ENCODE measurements around the gene L1CAM.

The L1CAM gene

DNA sequence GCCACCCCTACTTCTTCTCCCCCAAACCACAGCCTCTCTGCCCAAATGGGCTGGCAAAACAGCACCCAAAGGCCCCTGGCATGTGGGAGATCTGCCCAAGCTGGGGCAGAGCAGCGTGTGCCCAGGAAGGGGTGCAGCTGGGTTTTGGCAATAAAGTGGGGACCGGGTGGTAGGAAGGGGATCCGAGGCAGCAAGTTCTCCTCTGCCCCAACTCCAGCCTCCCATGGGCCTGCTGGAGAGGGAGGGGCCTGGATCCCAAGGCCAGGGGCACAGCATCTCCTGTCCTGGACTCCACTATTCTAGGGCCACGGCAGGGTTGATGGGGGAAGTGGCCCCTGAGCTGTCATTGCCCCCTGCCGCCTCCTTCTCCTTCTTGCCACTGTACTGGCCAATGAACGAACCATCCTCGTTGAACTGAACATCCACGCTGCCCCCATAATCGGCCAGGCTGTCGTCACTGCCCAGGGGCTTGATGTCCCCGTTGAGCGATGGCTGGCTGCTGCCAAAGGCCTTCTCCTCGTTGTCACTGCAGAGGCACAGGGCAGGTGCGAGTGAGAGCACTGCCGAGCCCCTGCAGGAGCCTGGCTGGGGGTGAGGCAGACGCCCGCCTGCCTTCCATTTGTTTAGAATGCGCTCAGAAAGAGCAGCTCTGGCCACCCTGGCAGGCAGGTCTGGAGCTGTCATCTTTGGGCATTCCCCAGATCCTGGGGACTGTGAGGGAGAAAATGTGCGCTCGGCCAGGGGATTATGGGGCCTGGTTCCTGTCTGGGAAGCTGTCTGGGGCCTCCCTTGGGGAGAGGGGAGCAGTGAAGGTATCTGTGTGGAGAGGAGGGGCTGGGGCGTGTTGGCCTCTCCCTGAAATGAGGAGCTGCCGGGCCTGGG, 23.4 kb downstream of the L1CAM start:
- no peak for DNase-seq

DNA sequence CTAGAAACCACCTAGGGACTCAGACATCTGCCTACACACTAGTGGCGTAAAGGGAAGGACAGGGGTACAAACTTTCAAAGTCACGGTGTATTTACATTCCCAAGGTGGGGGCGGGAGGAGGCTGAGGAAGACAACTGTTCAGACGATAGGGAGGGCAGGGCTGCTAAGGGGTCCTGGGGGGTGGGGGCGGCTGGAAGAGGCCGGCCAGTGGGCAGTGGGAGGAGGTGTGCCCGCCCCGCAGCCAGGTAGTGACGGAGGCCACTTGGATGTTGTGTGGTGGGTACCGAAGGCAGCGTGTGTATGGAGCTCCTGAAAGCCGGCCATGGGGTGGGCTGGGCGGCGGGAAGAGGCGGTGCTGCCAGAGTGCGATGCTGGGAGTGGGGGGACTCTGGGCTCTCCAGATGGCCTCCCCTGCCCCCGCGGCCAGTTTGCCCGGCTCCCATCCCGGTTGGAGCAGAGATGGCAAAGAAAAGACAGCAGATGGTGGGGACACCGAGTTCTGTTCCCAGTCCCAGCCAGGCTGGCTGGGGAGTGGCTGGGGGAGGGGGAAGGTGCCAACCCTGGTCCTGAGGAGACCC, 24.2 kb downstream of the L1CAM start:
- DNase-seq, result no peak

DNA sequence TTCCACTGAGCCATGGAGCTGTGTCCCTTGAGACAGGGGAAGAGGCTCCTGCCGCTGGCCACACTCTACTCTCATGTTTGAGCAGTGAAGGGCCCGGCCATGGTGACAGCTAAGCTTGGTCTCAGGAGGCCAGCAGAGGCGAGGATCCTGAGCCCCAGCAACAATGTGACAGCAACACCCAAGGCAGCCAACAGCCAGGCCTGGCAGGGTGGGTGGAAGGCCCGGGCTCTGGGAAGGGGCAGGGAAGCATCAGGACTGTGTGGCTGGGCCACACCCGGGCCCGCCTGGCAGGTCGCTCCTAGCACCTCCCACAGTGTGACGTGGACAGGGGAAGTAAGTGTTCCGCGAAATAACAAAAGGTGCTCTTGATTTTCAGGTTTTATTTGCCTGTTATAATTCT, 24.8 kb downstream of the L1CAM start:
- DNase-seq, result no peak

DNA sequence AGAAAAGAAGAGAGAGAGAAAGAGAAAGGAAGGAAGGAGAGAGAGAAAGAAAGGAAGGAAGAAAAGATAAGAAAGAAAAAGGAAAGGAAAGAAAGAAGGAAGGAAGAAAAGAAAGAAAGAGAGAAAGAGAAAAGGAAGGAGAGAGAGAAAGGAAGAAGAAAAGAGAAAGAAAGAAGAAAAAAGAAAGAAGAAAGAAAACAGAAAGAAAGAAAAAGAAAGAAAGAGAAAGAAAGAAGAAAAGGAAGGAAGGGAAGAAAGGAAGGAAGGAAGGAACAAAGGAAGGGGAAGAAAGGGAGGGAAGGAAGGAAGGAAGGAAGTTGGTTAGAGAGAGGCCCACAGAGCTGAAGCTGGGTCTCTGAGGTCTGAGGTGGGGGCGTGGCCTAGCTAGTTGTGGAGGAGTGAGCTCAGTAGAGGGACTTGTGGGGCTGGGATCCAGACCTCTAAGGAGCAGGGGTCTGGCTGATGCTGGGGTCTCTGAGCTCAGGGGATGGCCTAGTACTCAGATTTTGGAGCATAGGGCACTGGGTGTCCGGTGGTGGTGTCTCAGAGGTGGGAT, 28.5 kb downstream of the L1CAM start:
- no peak for DNase-seq

DNA sequence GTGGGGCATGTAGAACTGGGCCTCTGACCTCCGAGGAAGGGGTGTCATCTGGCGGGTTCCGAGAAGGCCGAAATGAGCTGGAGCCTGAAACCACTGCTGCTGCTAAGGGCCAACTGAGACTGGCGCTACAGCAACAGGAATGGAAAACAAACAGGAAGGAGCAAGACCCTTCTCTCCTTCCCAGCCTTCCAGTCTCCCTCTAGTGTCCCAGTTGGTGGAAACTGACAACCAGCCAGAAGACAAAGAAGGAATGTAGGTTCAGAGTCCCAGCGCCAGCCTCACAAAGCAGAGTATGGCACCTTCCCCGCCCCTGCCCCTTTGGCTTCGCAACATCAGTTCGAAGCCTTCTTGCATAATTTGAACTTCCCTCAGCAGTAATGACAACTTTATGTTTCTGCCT, 31.3 kb downstream of the L1CAM start:
- no peak for DNase-seq

DNA sequence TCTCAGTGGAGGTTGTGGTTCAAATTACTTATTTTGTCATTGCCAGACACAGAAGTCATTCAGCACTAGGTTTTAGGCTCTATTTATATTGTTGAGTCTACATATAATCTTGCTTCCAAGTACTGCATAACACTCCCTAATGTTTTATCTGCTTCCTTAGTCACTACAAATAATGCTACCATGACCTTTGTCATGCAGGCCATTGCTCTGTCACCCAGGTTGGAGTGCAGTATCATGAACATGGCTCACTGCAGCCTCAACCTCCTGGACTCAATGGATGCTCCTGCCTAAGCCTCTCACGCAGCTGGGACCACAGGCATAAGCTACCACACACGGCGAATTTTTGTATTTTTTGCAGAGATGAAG, 32.1 kb downstream of the L1CAM start:
- no peak for DNase-seq

DNA sequence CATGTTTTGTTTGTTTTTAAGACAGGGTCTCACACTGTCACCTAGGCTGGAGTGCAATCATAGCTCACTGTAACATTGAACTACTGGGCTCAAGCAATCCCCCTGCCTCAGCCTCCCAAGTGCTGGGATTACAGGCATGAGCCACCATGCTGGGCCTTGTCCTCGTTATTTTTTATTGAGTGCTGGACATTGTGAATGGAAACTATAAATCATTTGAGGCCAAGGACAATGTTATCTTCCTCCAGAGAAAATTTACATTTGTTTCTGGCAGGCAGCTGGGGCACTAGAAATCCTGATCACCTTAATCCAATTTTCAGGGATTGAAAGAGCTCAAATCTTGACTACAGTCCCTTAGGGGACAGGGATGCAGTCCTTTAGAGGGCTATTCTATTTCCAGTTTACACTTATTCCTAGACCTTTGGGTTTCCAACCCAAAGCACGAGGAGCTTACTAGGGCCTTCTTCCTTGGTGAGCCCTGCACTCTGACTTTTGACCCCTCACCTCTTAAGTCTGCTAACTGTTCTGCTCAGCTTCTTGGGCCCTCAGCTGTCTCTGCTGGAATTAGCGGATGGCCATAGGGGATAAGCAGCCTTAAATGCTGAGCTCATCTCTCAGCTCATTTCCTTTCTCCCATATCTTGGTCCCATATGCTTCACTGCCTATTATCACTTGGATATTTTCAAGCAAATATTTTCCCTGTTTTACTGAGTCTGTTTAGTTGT, 32.6 kb downstream of the L1CAM start:
- DNase-seq, result no peak

DNA sequence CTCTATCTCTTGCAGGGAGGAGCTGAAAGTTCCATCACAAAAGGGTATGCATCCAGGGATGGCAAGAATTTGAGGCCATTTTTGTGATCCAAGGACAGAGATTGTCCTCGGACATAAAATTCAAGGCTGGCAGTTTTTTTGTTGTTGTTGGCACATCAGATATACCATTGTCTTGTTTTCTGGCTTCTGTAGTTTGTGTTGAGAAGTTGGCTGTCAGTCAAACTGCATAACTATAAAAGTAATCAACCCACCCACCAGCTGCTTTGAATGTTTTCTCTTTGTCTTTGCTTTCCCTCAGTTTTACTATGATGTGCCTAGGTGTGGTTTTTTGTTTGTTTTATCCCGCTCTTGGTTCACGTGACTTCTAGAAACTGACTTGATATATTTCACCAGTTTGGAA, 34.0 kb downstream of the L1CAM start:
- no peak for DNase-seq

DNA sequence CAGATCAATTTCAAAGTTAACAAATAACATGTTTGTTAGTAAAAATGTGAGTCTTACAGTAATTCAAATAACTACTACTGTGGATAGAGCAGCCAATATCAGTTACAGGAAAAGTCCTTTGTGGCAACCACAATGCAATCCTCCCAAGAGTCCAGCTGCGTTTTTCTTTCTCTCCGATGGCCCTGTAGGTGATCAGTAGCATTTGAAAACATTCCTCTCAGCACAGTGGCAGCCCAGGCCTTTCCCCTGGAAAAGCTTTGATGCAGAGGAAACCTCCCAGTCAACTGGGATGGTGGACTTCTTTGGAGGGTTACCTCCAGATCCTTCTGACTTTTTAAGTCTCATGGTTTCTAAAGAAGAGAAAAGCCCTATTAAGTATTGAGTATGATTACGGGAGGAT, 37.6 kb downstream of the L1CAM start:
- DNase-seq, result no peak

DNA sequence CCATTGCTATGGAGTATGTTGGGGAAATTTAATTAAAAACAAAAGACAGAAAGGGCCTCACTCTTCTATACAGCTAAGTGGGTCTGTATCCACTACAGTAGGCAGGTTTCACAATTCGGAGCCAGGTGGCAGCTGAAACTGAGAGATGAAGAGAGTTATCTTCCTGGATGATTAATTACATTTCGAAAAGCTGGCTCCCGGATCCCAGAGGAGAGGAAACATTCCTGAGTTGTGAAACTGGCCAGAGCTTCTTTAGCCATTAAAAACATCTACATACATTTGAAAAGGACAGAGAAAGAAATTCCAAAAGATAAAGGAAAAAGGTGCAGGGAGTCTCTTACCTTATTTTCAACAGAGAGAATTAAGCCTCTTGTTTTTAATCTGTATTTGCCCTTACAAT, 40.1 kb downstream of the L1CAM start:
- no peak for DNase-seq

DNA sequence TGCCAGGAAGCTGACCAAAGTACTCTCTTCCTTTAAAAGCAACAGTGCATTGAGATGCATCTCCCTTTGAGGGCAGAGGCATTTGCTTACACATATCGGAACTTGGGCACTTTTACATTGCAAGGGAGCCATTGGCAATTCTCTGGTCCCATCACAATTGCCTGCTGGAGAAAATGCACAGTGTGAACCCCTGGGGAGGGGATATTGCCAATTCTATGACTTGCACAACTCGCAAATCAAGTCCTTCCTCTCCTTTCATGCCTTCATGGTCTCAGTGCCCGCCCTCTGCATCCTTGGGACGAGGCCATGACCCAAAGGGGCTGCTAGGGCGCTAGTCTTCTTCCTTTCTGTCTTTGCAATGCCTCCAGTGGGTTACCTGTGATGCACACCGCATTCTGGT, 40.8 kb downstream of the L1CAM start:
- DNase-seq, result no peak

DNA sequence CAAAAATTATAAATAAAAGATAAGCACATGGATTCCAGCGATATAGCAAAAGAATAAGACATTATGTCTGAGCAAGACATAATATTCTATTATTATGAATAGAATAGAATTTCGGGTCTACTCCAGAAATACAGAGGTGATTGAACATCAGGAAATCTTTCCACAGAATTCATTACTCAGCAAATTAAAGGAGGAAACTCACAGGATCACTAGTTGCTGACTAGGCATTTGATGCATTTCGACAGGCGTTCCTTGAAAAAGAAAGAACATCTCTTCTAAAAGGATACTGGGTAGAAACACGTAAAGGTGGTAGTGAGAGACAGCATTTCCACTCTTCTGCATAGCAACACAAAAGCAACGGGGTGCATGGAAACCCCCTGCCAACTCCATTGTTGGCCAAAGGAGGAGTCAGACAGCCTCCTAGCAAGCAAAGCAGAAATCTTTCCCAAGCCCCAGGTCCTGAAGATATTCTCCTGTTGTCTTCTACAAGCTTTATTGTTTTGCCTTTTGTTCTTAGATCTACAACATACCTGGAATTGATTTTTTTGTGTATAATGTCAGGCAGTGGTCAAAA, 41.4 kb downstream of the L1CAM start:
- DNase-seq, result no peak

DNA sequence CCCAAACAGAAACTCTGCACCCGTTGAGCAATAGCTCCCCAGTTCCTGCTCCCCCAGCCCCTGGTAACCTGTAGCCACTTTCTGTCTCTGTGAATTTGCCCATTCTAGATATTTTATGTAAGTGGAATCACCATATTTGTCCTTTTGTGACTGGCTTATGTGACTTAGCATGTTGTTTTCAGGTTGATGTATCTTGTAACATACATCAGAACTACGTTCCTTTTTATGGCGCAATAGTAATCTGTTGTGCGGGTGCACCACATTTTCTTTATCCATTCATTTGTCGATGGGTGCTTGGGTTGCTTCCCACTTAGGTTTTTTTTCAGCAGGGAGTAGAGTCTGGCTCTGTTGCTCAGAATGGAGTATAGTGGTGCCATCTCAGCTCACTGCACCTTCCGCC, 49.1 kb downstream of the L1CAM start:
- DNase-seq, result no peak

DNA sequence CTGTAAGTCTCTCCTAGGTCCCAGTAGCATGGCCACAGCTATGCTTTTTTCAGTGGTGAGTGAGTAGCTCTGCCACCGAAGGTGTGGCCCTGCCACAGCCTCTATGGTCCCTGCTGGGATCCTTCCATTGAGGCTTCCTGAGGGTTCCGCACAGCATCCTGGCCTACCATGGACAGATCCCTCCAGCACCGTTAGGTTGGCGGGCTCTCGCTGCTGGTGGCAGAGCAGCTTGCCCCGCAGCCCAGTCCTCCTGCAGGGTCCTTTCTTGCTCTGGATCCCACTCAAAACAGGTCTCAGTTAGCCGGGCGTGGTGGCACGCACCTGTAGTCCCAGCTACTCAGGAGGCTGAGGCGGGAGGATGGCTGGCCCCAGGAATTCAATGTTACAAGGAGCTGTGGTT, 53.2 kb downstream of the L1CAM start:
- DNase-seq, result no peak

DNA sequence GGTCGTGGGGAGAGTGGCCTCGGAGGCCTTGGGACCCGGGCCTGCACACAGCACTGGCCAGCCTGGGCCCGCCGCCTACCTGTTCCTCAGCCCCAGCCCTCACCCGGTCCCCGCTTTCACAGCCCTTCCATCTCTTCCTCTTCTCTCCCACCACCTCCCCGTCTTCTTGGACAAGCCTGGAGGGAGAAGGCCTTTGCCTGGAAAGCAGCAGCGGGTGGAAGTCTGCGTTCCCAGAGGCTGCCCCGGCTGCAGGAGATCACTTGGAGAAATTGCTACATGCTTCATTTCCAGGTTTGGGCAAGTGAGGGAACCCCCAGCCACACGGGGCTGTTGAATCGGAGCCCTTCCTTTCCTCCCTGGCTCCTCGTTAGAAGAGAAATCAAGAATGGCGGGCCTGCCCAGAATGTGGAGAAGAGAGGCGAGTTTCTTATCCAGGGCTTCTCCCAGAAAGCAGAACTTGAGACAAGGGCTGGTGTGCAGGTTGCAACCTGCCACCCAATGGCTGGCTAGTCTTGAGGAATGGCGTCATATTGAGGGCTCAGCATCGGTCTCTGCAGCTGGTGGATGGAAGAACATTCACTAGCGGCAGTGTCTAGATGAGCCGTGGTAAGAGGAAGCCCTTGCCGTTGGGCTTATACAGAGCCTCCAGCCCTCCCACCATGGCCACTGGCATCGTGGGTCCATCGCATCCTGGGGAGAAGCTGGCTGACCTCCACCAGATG, 54.4 kb downstream of the L1CAM start:
- no peak for DNase-seq

DNA sequence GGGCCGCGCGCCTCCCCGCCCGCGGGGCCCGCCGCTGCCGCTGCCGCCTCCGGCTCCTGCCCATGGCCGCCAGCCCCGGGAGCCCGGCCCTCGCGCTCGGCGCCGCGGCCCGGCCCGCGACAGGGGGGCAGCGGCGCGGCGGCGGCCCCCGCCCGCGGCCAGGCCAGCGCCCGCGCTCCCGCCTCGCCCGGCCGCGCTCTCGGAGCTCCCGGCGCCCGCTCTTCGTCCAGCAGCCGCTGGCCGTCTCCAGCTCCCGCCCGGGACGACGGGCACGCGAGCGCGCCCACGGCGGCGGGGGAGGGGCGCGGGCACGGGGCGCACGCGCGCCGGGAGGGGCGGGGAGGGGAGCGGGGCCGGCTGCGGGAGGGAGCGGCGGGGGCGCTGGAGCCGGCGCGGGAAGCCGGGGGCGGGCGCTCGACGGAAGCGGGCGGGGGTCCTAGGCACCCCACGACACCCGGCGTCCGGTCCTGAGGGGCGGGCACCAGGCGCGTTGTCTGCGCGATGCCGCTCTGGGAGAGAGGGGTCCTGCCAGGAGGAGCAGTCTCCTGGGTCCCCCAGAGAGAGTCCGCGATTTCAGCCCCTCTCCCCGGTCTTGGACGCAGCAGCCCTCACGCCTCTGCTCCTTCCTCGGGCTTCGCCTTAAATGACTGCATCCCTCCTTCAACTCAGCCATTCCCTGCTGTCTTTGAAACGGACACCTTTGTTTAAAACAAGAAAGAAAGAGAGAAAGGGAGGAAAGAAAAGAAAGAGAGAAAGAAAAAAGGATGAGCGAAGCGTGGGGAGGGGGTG, 55.1 kb downstream of the L1CAM start:
- no peak for DNase-seq

DNA sequence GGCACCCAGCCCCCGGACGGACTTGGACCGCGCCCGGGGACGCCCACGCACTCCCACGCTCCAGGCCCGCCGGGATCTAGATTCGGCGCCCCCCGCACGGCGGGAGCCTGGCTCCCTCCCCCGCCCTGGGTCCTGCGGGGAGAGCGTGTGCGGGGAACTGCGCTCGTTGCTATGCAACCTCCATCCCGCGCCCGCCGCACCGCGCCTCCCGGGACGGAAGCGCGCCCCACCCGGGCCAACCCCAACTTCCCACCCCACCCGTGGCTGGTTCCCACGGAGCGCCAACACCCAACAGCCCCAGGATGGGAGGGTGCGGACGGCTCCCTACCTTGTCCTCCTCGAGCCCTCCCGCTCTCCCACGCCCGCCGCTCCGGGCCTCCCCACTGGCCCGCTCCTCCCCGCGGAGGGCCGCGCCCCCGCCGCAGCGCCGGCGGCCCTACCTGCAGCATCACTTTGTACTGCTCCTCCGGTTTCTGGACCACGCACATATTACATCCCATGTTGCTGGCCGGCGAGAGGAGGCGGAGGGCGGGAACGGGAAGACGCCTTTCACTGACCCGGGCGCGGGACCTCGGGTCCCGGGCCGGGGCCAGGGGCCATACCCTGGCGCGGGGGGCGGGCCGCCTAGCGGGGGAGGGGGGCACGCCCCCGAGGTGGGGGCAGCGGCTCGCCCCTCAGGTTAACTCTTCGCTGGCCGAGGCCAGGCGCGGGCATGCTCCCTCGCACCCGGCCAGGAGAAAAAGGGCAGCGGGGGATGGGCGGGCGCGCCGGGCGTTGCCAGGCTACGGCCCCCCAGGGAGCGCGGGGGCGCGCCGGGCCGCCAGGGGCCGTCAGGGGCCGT, 56.0 kb downstream of the L1CAM start, which contains the start of gene PDZD4:
PDZD4 (minus strand) TSS at position 746 of the 841 bp plus-strand sequence; CDS start at position 500, 246 bp downstream.
- DNase-seq, result no peak

DNA sequence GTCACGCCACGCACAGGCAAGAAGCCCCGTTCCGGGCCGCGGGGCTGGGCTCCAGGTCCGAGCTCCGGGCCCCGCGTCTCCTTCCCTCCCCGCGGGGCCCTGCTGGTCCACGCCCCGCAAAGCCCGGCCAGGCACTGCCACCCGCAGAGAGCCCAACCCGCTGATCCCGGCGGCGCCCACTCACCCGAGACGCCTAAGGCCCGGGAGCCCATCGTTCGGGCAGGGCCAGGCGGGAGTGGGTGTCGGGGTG, 56.5 kb downstream of the L1CAM start:
- no peak for DNase-seq

DNA sequence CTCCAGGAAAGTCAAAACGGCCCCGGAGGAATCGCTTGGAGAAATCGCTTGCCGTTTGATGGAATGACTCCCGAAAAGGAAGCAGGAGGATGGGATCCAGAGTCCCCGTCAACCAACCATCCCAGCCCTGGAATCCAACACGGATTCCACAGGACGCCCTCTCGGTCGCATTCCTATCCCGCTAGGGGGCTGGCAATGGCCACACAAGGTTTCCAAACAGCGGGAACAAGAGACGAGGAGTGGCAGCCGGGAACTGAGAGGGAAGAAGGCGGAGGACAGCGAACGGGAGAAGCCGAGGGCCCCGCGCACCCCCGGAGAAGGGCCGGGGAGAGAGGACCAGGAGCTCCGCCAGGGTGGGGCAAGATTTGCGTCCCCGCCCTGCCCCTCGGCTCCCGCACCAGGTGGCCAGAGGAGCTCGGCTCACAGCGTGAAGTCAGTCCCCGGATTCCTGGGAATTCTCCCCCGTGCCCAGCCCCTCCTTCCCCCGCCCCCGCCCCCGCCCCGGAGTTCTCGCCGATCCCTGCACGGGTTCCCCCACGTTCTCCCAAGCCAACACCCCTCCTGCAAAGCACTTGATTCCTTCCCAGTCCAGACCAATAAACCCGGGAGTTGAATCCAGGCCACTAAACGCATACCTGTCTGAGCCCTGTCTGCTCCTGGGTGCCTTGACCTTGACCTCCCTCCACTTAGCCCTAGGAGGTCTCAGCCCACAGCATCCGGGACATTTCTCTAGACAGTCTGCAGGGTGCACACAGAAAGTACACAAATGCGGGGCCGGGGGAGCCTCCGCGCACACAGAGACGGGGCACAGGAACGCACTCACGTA, 57.0 kb downstream of the L1CAM start:
- DNase-seq, result no peak

DNA sequence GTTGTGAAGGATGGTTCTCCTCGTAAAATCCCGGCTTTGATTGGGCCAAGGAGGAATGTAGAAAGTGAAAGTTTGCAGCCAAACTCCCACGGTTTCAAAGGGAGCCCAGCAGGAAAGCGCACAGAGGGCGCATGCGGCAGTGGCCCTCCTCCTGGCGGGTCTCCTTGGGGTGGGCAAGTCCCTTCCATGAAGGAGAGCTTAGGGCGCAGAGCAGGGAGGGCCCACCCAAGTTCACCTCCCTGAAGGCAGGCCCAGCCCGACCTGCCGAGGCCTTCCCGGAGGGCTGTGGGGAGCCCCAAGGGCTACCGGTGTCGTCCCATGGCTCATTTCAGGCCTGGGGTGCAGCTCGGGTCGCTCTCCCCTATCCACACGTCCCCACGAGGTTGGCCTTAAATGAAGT, 57.7 kb downstream of the L1CAM start:
- no peak for DNase-seq

Data from NCI-H1048 (cell line).